H9 (cell line): ENCODE measurements around the gene SLC7A1. TPM values are rescaled to one million over a fixed set of nuclear protein-coding genes. Genes with fewer than 3 reads are reported as not detected.

Experiments used
- DNase-seq: peaks from one replicate; pipeline ENCODE4 v3.0.0-alpha.2; 2017
- H2AFZ ChIP-seq: one replicate; pipeline ENCODE4 v1.6.1; 2013; ENCODE audit warnings: mild to moderate bottlenecking, low read length, control low read depth, moderate library complexity
- H2AK5ac ChIP-seq: 2 replicates; pipeline ENCODE4 v1.6.1; 2013; ENCODE audit warnings: low read length, control low read depth, mixed read lengths; ENCODE audit not compliant: insufficient read length
- H2BK120ac ChIP-seq: one replicate; pipeline ENCODE4 v1.6.1; 2013; ENCODE audit warnings: low read depth, mild to moderate bottlenecking, low read length, control low read depth, inconsistent platforms; ENCODE audit not compliant: poor library complexity, severe bottlenecking
- H2BK12ac ChIP-seq: 2 replicates; pipeline ENCODE4 v1.6.1; 2013; ENCODE audit warnings: low read length, control low read depth, mixed read lengths, low read depth; ENCODE audit not compliant: insufficient read length
- H2BK15ac ChIP-seq: 2 replicates; pipeline ENCODE4 v1.6.1; 2013; ENCODE audit warnings: low read depth, low read length, control low read depth
- H2BK20ac ChIP-seq: one replicate; pipeline ENCODE4 v1.6.1; 2013; ENCODE audit warnings: low read depth, mild to moderate bottlenecking, low read length, control low read depth, inconsistent platforms; ENCODE audit not compliant: poor library complexity, severe bottlenecking
- H2BK5ac ChIP-seq: 2 replicates; pipeline ENCODE4 v1.6.1; 2013; ENCODE audit warnings: low read length, control low read depth, mixed read lengths; ENCODE audit not compliant: insufficient read length
- H3K14ac ChIP-seq: 2 replicates; pipeline ENCODE4 v1.6.1; 2013; ENCODE audit warnings: low read length, control low read depth; ENCODE audit not compliant: insufficient read depth
- H3K18ac ChIP-seq: 2 replicates; pipeline ENCODE4 v1.6.1; 2013; ENCODE audit warnings: low read depth, mild to moderate bottlenecking, mixed read lengths, low read length, control low read depth; ENCODE audit not compliant: insufficient read length
- H3K23ac ChIP-seq: 2 replicates; pipeline ENCODE4 v1.6.1; 2013; ENCODE audit warnings: low read length, control low read depth, mixed read lengths, low read depth; ENCODE audit not compliant: insufficient read length
- H3K23me2 ChIP-seq: 2 replicates; pipeline ENCODE4 v1.6.1; 2013; ENCODE audit warnings: low read depth, mild to moderate bottlenecking, mixed read lengths, low read length, control low read depth; ENCODE audit not compliant: insufficient read length, poor library complexity, severe bottlenecking
- H3K27ac ChIP-seq: 2 replicates; pipeline ENCODE4 v1.5.1; 2013; ENCODE audit warnings: low read length, control low read depth, mixed read lengths, low read depth; ENCODE audit not compliant: insufficient read length
- H3K27me3 ChIP-seq: 2 replicates; pipeline ENCODE4 v1.6.1; 2013; ENCODE audit warnings: low read length, control low read depth, inconsistent platforms; ENCODE audit not compliant: insufficient read depth
- H3K4ac ChIP-seq: 2 replicates; pipeline ENCODE4 v1.6.1; 2013; ENCODE audit warnings: low read depth, mild to moderate bottlenecking, control low read depth, inconsistent platforms, low read length, moderate library complexity
- H3K4me1 ChIP-seq: 2 replicates; pipeline ENCODE4 v1.6.1; 2013; ENCODE audit warnings: low read length, control low read depth, inconsistent platforms; ENCODE audit not compliant: insufficient read depth
- H3K4me2 ChIP-seq: 2 replicates; pipeline ENCODE4 v1.6.1; 2013; ENCODE audit warnings: low read length, control low read depth, mixed read lengths; ENCODE audit not compliant: insufficient read length, insufficient read depth
- H3K56ac ChIP-seq: 2 replicates; pipeline ENCODE4 v1.6.1; 2013; ENCODE audit warnings: low read depth, mild to moderate bottlenecking, mixed read lengths, low read length, control low read depth; ENCODE audit not compliant: insufficient read length
- H3K79me1 ChIP-seq: 2 replicates; pipeline ENCODE4 v1.6.1; 2013; ENCODE audit warnings: low read depth, mild to moderate bottlenecking, moderate library complexity, low read length, control low read depth, inconsistent platforms; ENCODE audit not compliant: insufficient read depth, poor library complexity, severe bottlenecking
- H3K79me2 ChIP-seq: 2 replicates; pipeline ENCODE4 v1.6.1; 2013; ENCODE audit warnings: low read length, control low read depth, inconsistent platforms; ENCODE audit not compliant: insufficient read depth
- H3K9ac ChIP-seq: 2 replicates; pipeline ENCODE4 v1.6.1; 2013; ENCODE audit warnings: low read length, control low read depth, mixed read lengths; ENCODE audit not compliant: insufficient read length; ENCODE audit errors: extremely low read depth
- H3K9me3 ChIP-seq: one replicate; pipeline ENCODE4 v1.6.1; 2013; ENCODE audit warnings: low read depth, low read length, inconsistent platforms; ENCODE audit not compliant: control insufficient read depth
- H3T11ph ChIP-seq: one replicate; pipeline ENCODE4 v1.6.1; 2013; ENCODE audit warnings: mild to moderate bottlenecking, low read length, control low read depth, inconsistent platforms
- H4K20me1 ChIP-seq: one replicate; pipeline ENCODE4 v1.6.1; 2013; ENCODE audit not compliant: control insufficient read depth, insufficient read length, insufficient read depth
- H4K5ac ChIP-seq: 2 replicates; pipeline ENCODE4 v1.6.1; 2013; ENCODE audit warnings: low read depth, mild to moderate bottlenecking, mixed read lengths, low read length, control low read depth; ENCODE audit not compliant: insufficient read length
- H4K8ac ChIP-seq: replicated peaks from 2 replicates; pipeline ENCODE4 v1.6.1; 2013; ENCODE audit warnings: low read length, control low read depth, mixed read lengths, low read depth; ENCODE audit not compliant: insufficient read length
- H4K91ac ChIP-seq: 2 replicates; pipeline ENCODE4 v1.6.1; 2013; ENCODE audit warnings: low read depth, mild to moderate bottlenecking, moderate library complexity, mixed read lengths, low read length, control low read depth; ENCODE audit not compliant: insufficient read length
- H3K27ac Mint-ChIP-seq, 3 experiments: 2 replicates in 2 of 3; 3 replicates in 1 of 3; pipeline ENCODE4 v1.8.0; 2020 to 2021; ENCODE audit warnings: mixed read lengths in 3 of 3, mild to moderate bottlenecking in 1 of 3, moderate library complexity in 1 of 3
- H3K27me3 Mint-ChIP-seq: 2 replicates; pipeline ENCODE4 v1.8.0; 2021; ENCODE audit warnings: low read depth, mild to moderate bottlenecking, moderate library complexity, mixed read lengths
- H3K36me3 Mint-ChIP-seq, 3 experiments: 2 replicates in 2 of 3; 3 replicates in 1 of 3; pipeline ENCODE4 v1.8.0; 2020 to 2021; ENCODE audit warnings: low read depth in 3 of 3, mixed read lengths in 3 of 3; ENCODE audit not compliant: insufficient read depth in 1 of 3
- H3K4me1 Mint-ChIP-seq, 2 experiments: 2 replicates each; pipeline ENCODE4 v1.8.0; 2020; ENCODE audit warnings: mixed read lengths in 2 of 2
- H3K4me3 Mint-ChIP-seq, 2 experiments: 2 replicates in 1 of 2; 3 replicates in 1 of 2; pipeline ENCODE4 v1.8.0; 2020 to 2021; ENCODE audit warnings: mild to moderate bottlenecking in 2 of 2, mixed read lengths in 2 of 2, moderate library complexity in 1 of 2
- H3K9me3 Mint-ChIP-seq, 2 experiments: 2 replicates in 1 of 2; 3 replicates in 1 of 2; pipeline ENCODE4 v1.8.0; 2020; ENCODE audit warnings: mild to moderate bottlenecking in 2 of 2, mixed read lengths in 2 of 2, moderate library complexity in 1 of 2
- CTCF ChIP-seq: fragments of 200-600 bp; sonication (generic); conservative IDR thresholded peaks from 3 replicates; pipeline ENCODE4 v1.8.0; 2021; ENCODE audit warnings: antibody characterized with exemption, mild to moderate bottlenecking
- WGBS: extraction: QIAGEN DNeasy Blood & Tissue Kit; methylation state at CpG from one replicate; pipeline ENCODE4 v1.1.7; 2013; ENCODE audit warnings: missing lambda C conversion rate, low lambda C conversion rate, mixed read lengths; ENCODE audit not compliant: insufficient read length; ENCODE audit errors: extremely low coverage; 5-methylcytosine and 5-hydroxymethylcytosine counted together
- total RNA-seq: library from RNA; stranded (reverse); gene quantifications from 2 replicates; pipeline ENCODE4 v1.2.1, GENCODE V29; 2021

SLC7A1 gene
- total RNA-seq, 1 experiment from 2014 or later = 109 TPM

- Histone ChIP-seq H3K9ac (no peak overlapping the region), H3K14ac (no peak overlapping the region), H3K18ac (no peak overlapping the region), H3K9me3 (no peaks in the 10 kb centered on the region), H3K23me2 (no peaks in the 10 kb centered on the region), H3K79me2 (no peaks in the 10 kb centered on the region), H3K27me3 (no peaks in the 10 kb centered on the region), H2BK20ac (no peak overlapping the region), H4K5ac (no peak overlapping the region), H2BK15ac (no peak overlapping the region), H2BK120ac (no peak overlapping the region), H2AK5ac (no peak overlapping the region), H2AFZ (no peak overlapping the region), H3K79me1 (no peaks in the 10 kb centered on the region), H2BK12ac (no peak overlapping the region), H4K20me1 (no peaks in the 10 kb centered on the region), H3K4me1 (no peaks in the 10 kb centered on the region), H3K4ac (no peak overlapping the region), H4K91ac (no peak overlapping the region), H4K8ac (no peak overlapping the region), H3K4me2 (no peak overlapping the region), H3K27ac (no peak overlapping the region), H3K56ac (no peak overlapping the region), H3K23ac (no peak overlapping the region), H3T11ph (no peak overlapping the region), H2BK5ac (no peak overlapping the region)
- DNase-seq = no peak
- TF ChIP-seq CTCF = no peak
- Mint-ChIP-seq H3K27ac (no peak overlapping the region), H3K4me3 (no peak overlapping the region), H3K4me1 (peaks cover 16 to 19% of the 10 kb centered on the region in 2 experiments), H3K36me3 (no peaks in the 10 kb centered on the region), H3K9me3 (no peaks in the 10 kb centered on the region), H3K27me3 (peaks cover 18% of the 10 kb centered on the region)
- WGBS = 100% methylated on average over 2 of the region's 4 CpGs
Observed at GRCh38 chr13:29501674-29502073, 93.8 kb downstream of the SLC7A1 start.
